GM13976 (cell line): ENCODE data around the gene SRPRB.

Experiments used
- DNase-seq: peaks from one replicate; pipeline ENCODE4 v3.0.0; 2012; ENCODE audit warnings: low spot score
- CTCF ChIP-seq: IDR thresholded peaks from 2 replicates; pipeline ENCODE4 v1.5.1; 2012; ENCODE audit warnings: borderline replicate concordance, mild to moderate bottlenecking; ENCODE audit not compliant: insufficient read depth; ENCODE audit errors: extremely low read depth, missing control alignments, control extremely low read depth
- in situ Hi-C: fragments of 300-500 bp; cut with MboI; formaldehyde crosslinking; loops from one replicate; pipeline ENCODE4 v1.12.0; 2022; ENCODE audit warnings: low sequenced_read_pairs, mixed read lengths, inconsistent platforms; ENCODE audit not compliant: unreplicated experiment

Gene SRPRB

DNA sequence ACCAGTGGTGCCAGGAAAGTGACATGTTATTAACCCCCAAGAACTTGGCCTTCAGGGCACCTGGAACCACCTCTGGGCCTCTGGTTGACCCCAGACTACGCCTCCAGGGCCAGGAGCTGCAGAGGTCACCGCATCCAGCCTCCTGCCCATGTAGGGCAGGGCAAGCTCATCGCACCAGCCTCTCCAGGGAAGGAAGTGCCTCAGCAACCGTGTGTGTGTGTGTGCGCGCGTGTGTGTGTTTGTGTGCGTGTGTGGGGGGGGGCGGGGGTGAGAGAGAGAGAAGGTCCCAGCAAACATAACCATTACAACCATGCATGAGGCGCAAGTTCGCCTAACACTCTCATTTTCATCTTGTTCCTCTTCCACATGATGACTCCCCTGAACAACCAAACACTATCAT, 58.3 kb downstream of the SRPRB start:
- in situ Hi-C loops = no loop called here
- TF ChIP-seq CTCF = no peak
- no peak for DNase-seq

DNA sequence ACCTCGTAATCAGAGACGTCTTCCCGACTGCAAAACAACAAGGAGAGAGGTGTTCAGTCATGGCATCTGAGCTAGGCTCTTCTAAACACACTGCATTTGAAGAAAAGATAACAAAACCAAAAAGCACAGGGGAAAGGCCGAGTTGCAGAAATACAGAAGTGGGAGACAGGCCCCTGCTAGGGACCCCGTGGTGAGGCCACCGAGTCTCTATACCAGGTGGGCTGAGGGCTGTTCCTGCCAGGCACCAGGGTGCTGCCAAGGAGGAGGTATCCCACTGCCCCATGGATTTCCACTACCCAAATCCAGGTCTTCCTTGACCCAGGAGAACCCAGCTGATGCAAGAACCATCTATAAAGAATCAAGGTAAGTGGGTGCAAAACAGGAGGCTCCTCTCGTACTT, 59.0 kb downstream of the SRPRB start:
- in situ Hi-C loops = no loop called here
- no peak for TF ChIP-seq CTCF
- no peak for DNase-seq

- in situ Hi-C loops = no loop called here
- no peak for DNase-seq
- TF ChIP-seq CTCF = no peak
These were observed 59.7 kb downstream of the SRPRB start for GRCh38 chr3:133865136-133865855.

DNA sequence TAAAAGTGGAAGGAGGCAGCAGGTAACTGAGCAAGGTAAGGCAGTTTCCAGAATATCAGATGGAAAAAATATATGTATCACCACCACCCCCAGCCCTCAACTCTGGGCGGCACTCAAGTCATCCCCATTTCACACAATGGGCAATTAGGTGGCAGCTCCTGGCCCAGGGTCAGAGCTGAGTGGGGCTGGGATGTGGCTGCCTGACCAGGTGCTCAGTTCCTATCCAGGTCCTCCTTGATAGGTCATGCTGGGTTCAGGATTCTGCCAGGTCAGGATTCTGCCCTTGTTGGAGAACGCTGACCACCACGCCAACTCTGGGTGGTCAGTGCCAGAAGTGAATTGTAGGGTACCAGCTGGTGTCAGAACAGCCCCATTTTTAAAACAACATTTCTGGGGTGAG, 60.5 kb downstream of the SRPRB start:
- no peak for DNase-seq
- no peak for TF ChIP-seq CTCF
- in situ Hi-C loops = no loop called here

DNA sequence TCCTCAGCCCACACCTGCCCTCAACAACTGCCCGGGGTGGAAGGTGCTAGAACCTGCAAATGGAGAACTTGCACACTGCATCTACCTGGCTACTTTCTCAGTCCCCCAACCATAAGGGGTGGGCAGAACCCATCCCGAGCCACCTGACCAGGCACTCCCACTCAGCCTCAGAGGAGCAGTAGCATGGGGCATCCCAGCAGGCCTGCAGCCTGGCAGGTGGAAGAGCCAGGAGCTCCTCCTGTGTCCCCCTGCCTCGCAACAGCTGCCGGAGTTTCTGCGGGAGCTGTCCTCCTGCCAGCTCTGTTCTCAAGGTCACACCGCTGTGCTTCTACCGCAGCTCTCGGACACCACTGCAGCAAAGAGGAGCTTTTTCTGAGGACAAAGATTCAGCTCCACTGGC, 62.6 kb downstream of the SRPRB start:
- in situ Hi-C loops = no loop called here
- TF ChIP-seq CTCF = no peak
- DNase-seq = no peak

GRCh38 chr3:133868758-133869475, 63.3 kb downstream of the SRPRB start:
- no peak for DNase-seq
- in situ Hi-C loops = no loop called here

More at GRCh38 chr3:133868758-133869475, 63.3 kb downstream of the SRPRB start:
- TF ChIP-seq CTCF = no peak
